HUDEP-2 (cell line): ENCODE results near the gene AKAIN1.

ENCODE experiments used
- DNase-seq, 76 experiments: peaks; one replicate each; lab custom pipeline; 2025; ENCODE audit not compliant: unreplicated experiment in 76 of 76; lab: John Stamatoyannopoulos, UW

Gene AKAIN1, protein sequence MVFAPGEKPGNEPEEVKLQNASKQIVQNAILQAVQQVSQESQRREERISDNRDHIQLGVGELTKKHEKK

DNA sequence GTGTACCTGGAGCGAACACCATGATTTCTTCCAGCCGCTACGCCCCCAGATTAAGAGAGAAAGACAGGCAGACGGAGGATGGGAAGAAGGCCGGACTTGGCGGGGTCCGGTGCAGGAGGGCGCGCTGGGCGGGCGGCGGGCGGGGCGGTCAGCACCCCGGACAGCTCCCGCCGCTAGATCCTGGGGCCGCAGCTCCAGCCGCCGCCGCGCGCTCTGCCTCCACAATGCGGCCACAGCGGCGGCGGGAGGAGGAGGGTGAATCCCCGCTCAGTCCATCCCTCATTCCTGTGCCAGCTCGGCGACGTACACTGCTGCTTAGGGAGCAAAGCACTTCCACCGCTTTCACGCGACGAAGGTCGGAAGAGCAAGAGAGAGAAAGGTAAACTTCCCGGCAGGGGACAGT lies at the start of gene AKAIN1:
Gene AKAIN1 (minus strand): TSS at position 226 of the 403 bp plus-strand sequence. CDS start 204 bp downstream, at position 22.
- peak in 10 of 76 experiments; percentile 1 to 17 (median 2) for DNase-seq

GRCh38 chr18:5244941-5245340 lies 47.9 kb upstream of the AKAIN1 start:
- DNase-seq: no peak

- no peak for DNase-seq
These were observed 42.4 kb upstream of the AKAIN1 start for GRCh38 chr18:5239447-5239846.

- DNase-seq: peak in 8 of 76 experiments; percentile 1 to 58 (median 22)
These were observed 41.4 kb upstream of the AKAIN1 start for GRCh38 chr18:5238371-5238976.

DNA sequence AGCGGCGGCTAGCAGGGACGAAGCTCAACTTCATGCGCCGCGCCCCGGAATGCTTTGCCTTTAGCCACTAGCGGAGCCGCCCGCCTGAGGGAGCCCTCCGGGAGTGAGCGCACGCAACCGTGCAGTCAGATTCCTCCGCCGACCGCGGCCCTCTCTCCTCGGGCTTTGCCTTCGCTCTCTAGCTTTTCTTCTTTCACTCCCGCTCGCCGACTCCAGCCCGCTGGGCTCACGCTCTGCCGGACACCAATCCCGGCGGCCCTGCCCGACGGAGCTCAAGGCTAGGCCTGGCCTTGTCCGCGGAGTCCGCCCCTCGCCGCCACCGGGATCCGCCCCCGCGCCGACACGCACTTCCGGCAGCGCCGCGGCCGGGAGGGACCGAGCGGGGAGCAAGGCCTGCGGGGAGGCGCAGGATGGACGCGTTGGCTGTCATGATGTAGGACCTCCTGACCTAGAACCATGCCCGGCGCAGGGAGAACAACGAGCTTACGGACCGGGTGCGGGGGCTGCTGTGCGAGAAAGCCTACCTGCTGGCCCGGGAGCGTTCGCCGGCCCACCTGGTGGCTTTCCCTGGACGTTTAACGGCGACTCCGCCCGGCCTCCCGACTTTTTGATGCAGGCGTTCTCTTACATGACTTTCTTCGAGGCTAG lies 40.8 kb upstream of the AKAIN1 start:
- DNase-seq: peak in 74 of 76 experiments; percentile 7 to 92 (median 60)

DNA sequence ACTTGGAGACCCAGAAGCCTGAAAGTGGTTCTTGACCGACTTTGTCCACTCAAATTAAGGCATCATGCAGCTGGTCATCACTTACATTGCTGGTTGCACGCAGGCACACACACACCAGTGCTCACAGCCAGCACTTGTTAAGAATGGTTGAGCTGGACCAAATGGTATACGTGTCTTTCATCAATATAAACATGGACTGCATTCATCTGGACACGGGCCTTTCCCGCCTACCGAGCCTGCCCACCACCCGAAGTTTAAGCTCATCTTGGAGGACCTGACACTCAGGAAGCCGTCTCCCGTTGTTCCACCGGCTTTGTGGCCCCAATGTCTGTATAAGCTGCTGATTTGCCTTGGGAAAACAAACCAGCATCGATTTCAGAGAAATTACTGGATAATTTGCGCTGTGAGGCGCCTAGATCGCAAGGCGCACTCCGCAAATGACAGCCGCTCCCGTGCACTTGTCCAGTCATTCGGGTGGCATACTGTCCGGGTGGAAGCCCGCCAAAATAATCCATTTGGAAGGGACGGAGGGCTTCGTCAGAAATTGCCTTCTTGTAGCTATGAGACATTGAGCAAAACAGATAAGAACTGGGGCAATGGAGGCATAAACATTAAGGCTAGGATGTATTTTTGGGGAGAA lies 40.1 kb upstream of the AKAIN1 start:
- DNase-seq: peak in 35 of 76 experiments; percentile 1 to 84 (median 36)

DNA sequence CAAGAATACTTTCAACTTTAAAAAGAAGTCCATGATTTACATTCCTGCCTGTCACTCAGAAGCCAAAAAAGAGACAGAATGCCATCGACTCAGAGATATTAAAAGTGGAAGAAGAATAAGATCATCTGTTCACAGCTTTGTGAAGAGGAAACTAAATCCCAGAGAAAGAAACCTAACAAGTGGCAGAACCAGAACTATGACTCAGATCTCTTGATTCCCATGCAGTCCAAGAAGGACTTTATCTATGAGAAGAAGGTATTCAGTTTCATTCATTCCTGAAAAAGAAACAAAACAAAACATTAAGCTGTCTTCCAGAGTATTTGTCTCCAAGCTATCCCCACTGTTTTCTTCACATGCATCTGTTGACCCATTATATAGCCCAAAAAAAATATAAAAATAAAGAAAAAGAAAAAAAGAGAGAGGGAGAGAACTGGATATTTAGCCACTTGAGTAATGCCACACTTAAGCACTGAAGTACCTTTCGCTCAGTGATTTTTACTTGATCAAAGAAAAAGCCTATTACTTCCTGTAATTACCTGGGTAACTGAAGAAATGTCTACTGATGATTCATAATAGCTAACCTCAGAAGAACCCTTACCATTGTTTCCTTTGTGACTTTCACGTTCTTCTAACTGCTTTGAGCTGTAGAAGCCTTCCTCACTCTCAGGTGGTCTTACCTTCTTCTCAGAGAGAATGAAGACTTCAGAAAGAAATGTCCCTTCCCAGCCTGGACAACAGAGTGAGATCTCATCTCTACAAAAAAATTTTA lies 17.7 kb upstream of the AKAIN1 start:
- DNase-seq: no peak

DNA sequence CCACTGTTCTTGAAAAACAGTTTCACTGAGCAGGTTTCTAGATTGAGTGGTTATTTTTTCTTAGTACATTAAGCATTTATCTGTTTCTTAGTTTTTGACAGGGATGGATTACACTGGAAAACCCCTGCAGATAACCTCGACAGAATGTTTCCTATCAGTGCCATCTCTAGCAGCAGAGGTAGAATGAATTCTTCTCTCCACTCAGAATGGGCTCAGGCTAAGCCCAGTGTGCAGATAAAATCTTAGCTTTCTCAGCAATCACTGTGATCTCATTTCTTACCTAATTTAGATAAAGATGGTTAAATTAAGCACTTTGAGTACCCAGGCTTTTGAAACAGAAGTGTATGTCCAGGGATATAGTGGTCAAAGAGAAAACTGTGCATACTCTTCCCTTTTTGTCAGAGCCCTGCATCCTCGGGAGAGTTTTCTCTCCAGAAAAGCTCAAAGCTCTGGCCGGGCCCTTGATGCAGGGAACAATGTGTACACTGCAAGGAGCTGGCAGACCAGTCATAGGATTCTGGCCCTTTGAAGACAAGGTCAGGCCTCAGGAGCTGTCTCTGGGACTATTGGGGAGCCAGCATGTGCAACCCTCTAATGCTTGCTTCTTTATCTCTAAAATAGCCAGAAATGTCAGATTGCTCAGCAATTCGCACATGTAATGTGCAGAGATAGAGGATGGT lies 10.6 kb upstream of the AKAIN1 start:
- no peak for DNase-seq

GRCh38 chr18:5198311-5198710 lies 1.3 kb upstream of the AKAIN1 start:
- DNase-seq: no peak

DNA sequence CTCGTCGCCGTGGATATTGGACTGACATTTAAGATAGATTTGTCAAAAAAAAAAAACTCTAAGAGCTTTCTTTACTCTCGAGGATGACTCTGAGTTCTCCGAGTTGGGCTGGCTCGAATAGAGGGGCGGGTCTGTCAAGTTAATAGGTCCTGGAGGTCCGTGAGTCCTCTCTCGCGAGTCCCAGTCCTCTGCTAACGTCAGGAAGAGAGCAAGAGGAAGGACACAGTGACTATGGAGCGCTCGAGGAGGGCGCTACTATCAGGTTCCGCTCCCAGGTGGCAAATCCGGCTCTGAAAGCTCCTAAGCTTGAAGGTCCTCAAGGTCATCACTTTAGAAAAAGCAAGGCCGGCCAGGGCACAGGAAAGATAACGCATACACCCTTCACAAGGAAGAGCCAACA lies 404 bp upstream of the AKAIN1 start:
- DNase-seq: no peak

GRCh38 chr18:5196253-5197031 lies 615 bp downstream of the AKAIN1 start:
- no peak for DNase-seq

- no peak for DNase-seq
These were observed 1.4 kb downstream of the AKAIN1 start for GRCh38 chr18:5195656-5196055.

DNA sequence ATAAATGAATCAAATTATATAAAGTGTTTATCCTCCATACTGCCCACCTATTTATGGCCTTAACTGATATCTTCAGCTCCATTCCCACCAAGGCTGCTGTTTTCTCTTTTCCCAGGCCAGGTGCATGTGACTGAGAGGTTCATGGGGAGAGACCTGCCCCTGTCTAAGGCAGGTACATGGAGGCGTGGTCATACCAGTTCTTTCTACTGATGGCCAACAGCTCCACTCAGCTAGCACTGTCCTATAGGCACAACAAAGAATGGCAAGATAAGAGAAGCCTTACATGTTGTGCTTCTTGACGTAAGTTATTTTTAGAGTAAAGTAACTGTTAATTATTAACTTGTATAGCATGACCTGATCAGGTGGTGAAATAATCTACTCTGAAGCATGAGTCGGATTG lies 16.8 kb downstream of the AKAIN1 start:
- DNase-seq: no peak

GRCh38 chr18:5178519-5178918 lies 18.5 kb downstream of the AKAIN1 start:
- DNase-seq: no peak

DNA sequence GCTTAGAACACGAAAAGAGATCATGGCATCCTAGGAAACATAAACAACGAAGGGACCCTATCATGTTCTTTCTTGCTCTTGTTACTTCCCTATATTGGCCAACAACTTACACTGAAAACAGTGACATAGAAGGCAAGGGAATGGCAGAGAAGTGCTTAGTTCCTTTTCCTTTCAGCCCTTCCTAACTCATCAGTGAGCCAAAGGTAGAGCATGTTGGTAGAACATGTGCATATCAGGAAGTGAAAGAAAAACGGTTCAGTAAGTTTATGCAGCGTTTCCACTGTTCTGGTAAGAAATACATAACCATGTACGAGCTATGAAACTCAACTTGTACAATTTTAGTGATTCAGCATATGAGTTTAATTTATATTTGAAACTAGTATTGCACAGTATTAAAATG lies 21.7 kb downstream of the AKAIN1 start:
- no peak for DNase-seq

- DNase-seq: no peak
These were observed 23.4 kb downstream of the AKAIN1 start for GRCh38 chr18:5173646-5174045.

- no peak for DNase-seq
These were observed 23.8 kb downstream of the AKAIN1 start for GRCh38 chr18:5173236-5173635.

GRCh38 chr18:5167831-5168230 lies 29.2 kb downstream of the AKAIN1 start:
- no peak for DNase-seq

DNA sequence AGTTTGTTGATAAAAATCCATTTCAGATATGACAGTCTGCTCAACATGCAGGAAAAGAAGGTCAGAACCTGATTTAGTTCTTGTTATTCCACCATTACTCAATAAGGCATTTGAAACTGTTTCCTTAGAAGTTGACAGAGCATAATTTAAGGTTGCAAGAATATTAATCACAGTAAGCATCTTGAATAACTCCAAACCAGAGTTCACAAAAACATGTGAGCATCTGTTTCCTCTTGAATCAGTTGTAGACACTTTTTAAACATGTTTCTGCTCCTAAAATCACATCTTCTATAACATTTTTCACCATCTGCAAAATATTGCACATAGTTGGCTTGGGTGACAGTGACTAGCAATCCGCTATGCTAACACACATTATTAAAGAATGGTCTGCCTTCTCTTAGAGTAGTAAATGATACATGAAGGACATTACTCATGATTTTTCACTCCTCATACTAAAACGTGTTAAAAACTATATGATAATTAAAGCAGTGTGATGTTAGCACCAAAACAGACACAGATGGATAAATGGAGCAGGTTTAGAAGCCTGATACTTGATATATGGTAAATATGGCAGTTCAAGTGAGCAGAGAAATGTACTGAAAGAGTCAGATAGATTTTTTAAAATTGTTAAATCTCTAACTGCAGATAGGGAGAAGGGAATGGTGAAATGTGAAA lies 30.3 kb downstream of the AKAIN1 start:
- DNase-seq: no peak
